ENCODE results near the gene SIAH1. TPM values are rescaled to one million over a fixed set of nuclear protein-coding genes. Genes with fewer than 3 reads are reported as not detected.
A peak's percentile ranks its signal among the peaks of the same experiment; 100 is the strongest.

SIAH1 gene
- total RNA-seq, 1 donor from 2014 or later = 24.8 TPM

GRCh38 chr16:48384520-48385252, 527 bp downstream of the SIAH1 start:
- Histone ChIP-seq H3K4me1 (peaks cover 42% of the 10 kb centered on the region), H3K9me3 (no peaks in the 10 kb centered on the region), H3K27me3 (no peaks in the 10 kb centered on the region), H3K27ac (peak overlapping the region; percentile 98), H3K36me3 (no peaks in the 10 kb centered on the region), H3K4me3 (peak overlapping the region; percentile 88)
- intact Hi-C loops (cut with DNase I) = no loop called here
- ATAC-seq = peak; percentile 77
- peak; percentile 85 for DNase-seq
- TF ChIP-seq CTCF (IDR thresholded peaks at IDR 0.05) = no peak

- Histone ChIP-seq H3K4me3 (peak overlapping the region; percentile 67), H3K9me3 (no peaks in the 10 kb centered on the region), H3K27me3 (no peaks in the 10 kb centered on the region), H3K36me3 (no peaks in the 10 kb centered on the region), H3K27ac (peak overlapping the region; percentile 89), H3K4me1 (peaks cover 48% of the 10 kb centered on the region)
- intact Hi-C loops (cut with DNase I) = no loop called here
- ATAC-seq (no peak), DNase-seq (no peak)
- TF ChIP-seq CTCF (IDR thresholded peaks at IDR 0.05) = no peak
Observed at GRCh38 chr16:48383877-48384519, 1.2 kb downstream of the SIAH1 start.

GRCh38 chr16:48383009-48383876, 2.0 kb downstream of the SIAH1 start:
- intact Hi-C loops (cut with DNase I) = no loop called here
- DNase-seq (no peak), ATAC-seq (no peak)
- H3K4me3 ChIP-seq = peak overlapping the region; percentile 67
- H3K4me1 ChIP-seq = peaks cover 56% of the 10 kb centered on the region
- H3K36me3 ChIP-seq = no peaks in the 10 kb centered on the region
- no peak for TF ChIP-seq CTCF (IDR thresholded peaks at IDR 0.05)
- no peaks in the 10 kb centered on the region for H3K27me3 ChIP-seq
- H3K9me3 ChIP-seq = no peaks in the 10 kb centered on the region
- peak overlapping the region; percentile 89 for H3K27ac ChIP-seq

- peaks cover 67% of the 10 kb centered on the region for H3K4me1 ChIP-seq
Observed at GRCh38 chr16:48382131-48382530, 3.1 kb downstream of the SIAH1 start.

More at GRCh38 chr16:48382131-48382530, 3.1 kb downstream of the SIAH1 start:
- no peak for DNase-seq
- Histone ChIP-seq H3K9me3 (no peaks in the 10 kb centered on the region), H3K27me3 (no peaks in the 10 kb centered on the region), H3K36me3 (no peaks in the 10 kb centered on the region), H3K27ac (no peak overlapping the region), H3K4me3 (no peak overlapping the region)
- no peak for TF ChIP-seq CTCF (IDR thresholded peaks at IDR 0.05)
- intact Hi-C loops (cut with DNase I) = no loop called here
- ATAC-seq = no peak

All from upper lobe of right lung (tissue), 1 donor.